Measurements from ENCODE around the gene ACTA2. TPM values are rescaled to one million over a fixed set of nuclear protein-coding genes. Genes with fewer than 3 reads are reported as not detected.

Gene ACTA2
- total RNA-seq, 4 donors from 2014 or later: 6,391 to 8,723 (median 8,539) TPM

DNA sequence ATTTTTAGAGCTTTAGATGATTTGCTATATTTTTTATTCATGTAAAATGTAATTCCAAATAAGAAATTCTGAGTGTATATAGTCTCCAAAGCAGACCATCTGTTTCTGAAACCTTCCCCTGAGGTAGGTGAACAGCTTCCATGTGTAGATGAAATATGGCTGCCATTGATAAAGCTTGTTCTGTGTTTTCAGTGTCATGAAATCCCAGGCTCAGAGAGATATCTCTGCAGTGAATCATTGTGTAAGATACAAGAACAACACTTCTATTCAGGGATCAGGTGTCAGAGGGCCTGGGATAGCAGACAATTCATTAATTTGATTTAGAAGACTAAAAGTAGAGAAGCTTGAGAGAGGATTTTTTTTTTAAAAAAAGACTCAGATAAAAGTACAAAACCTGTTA, 29.1 kb downstream of the ACTA2 start:
- Histone ChIP-seq H3K4me1 (peaks cover 15 to 52% (median 50%) of the 10 kb centered on the region in 4 donors), H3K36me3 (no peaks in the 10 kb centered on the region), H3K4me3 (no peak overlapping the region), H3K27me3 (no peaks in the 10 kb centered on the region), H3K9me3 (no peaks in the 10 kb centered on the region), H3K27ac (replicated peaks in 1 of 4) (no peak overlapping the region)
- TF ChIP-seq POLR2A (IDR thresholded peaks at IDR 0.05; ENCODE audit: low read depth) (no peak), POLR2AphosphoS5 (IDR thresholded peaks at IDR 0.05) (no peak), EP300 (IDR thresholded peaks at IDR 0.05) (no peak)
- TF ChIP-seq, protein P1, sequence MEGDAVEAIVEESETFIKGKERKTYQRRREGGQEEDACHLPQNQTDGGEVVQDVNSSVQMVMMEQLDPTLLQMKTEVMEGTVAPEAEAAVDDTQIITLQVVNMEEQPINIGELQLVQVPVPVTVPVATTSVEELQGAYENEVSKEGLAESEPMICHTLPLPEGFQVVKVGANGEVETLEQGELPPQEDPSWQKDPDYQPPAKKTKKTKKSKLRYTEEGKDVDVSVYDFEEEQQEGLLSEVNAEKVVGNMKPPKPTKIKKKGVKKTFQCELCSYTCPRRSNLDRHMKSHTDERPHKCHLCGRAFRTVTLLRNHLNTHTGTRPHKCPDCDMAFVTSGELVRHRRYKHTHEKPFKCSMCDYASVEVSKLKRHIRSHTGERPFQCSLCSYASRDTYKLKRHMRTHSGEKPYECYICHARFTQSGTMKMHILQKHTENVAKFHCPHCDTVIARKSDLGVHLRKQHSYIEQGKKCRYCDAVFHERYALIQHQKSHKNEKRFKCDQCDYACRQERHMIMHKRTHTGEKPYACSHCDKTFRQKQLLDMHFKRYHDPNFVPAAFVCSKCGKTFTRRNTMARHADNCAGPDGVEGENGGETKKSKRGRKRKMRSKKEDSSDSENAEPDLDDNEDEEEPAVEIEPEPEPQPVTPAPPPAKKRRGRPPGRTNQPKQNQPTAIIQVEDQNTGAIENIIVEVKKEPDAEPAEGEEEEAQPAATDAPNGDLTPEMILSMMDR (IDR thresholded peaks at IDR 0.05): no peak
- intact Hi-C loops (cut with DNase I): no loop called here
- DNase-seq (ENCODE audit: extremely low spot score): no peak

DNA sequence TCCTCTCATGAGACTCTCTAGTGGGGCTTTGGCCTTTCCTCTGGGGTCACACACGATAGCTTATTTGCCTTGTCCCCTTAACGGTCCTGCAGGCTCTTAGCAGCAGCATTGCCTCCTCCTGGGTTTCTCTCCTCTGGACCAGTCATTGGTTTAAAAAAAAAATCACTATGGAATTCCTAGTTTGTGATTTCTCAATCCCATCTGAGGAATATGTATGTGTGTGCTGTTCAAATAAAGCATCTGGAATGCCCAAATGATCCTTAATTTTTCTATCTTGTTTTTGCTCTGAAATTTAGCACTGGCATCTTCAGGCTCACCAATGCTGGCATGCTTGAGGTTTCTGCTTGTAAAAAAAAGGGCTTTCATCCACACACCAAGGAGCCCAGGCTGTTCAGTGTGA, 30.5 kb downstream of the ACTA2 start:
- H3K27me3 ChIP-seq: no peaks in the 10 kb centered on the region
- H3K27ac ChIP-seq (replicated peaks in 1 of 4): no peak overlapping the region
- H3K9me3 ChIP-seq: no peaks in the 10 kb centered on the region
- H3K36me3 ChIP-seq: no peaks in the 10 kb centered on the region
- no peak for TF ChIP-seq POLR2A (IDR thresholded peaks at IDR 0.05; ENCODE audit: low read depth)
- DNase-seq (ENCODE audit: extremely low spot score): no peak
- peaks cover 10 to 44% (median 42%) of the 10 kb centered on the region in 4 donors for H3K4me1 ChIP-seq
- intact Hi-C loops (cut with DNase I): no loop called here
- 82% methylated on average over 2 of the region's 2 CpGs for WGBS
- H3K4me3 ChIP-seq: no peak overlapping the region

DNA sequence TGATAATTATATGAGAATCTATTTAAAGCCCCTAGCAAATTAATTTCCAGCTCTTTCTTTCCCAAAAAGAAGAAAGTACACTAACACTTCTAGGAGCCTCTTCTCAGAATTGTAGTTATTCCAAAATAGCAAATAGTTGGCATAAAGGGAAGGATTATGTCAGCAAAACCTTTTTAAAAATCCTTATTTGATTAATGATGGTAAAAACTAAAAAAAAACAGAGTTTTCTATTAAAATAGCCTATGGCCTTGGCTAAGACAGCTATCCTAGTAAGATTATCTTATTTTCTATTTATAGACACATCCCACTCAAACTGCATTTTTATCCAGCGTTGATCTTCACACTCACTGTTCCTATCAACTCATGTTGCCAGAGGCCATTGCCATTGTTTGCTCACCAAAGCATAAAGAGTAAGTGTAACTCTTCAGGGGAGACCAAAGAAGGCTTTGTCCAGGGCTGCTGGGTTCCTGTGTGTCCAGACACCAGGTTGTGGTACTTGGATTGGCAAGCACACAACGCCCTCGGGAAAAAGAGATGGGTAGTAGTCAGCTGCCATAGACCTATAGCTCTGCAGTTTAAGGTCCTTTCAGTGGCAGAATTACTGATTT, 31.5 kb downstream of the ACTA2 start:
- intact Hi-C loops (cut with DNase I): no loop called here

DNA sequence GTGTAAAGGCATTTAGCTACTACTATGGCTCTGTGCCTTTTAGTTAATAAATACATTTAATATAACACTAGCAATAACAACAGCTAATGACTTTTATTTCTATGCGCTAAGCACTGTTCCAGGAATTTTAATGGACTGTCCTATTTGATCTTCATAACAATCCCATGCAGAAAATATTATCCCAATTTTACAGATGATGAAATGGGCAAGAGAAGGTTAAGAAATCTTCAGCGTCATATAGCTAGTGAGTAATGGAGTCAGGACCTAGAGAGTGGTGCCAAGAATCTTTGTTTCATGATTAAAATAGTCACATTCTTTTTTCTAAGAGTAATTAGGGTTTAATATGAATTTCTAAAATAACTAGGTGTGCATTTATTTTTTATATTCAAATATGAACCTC, 32.4 kb downstream of the ACTA2 start:
- peak overlapping the region in 1 of 4 donors; percentile 51 for H3K27ac ChIP-seq (replicated peaks in 1 of 4)
- no peak overlapping the region for H3K4me3 ChIP-seq
- peaks cover 0 to 29% (median 27%) of the 10 kb centered on the region in 4 donors for H3K4me1 ChIP-seq
- no peaks in the 10 kb centered on the region for H3K9me3 ChIP-seq
- DNase-seq (ENCODE audit: extremely low spot score): no peak
- H3K36me3 ChIP-seq: no peaks in the 10 kb centered on the region
- TF ChIP-seq EP300 (IDR thresholded peaks at IDR 0.05): no peak
- TF ChIP-seq POLR2AphosphoS5 (IDR thresholded peaks at IDR 0.05): no peak
- no peak for TF ChIP-seq POLR2A (IDR thresholded peaks at IDR 0.05; ENCODE audit: low read depth)
- TF ChIP-seq, protein P1 (IDR thresholded peaks at IDR 0.05): no peak
- 29% methylated on average over 2 of the region's 2 CpGs for WGBS
- H3K27me3 ChIP-seq: no peaks in the 10 kb centered on the region
- intact Hi-C loops (cut with DNase I): no loop called here

More for the DNA sequence above, 31.5 kb downstream of the ACTA2 start:
- H3K27ac ChIP-seq (replicated peaks in 1 of 4): peak overlapping the region; percentile 16 to 51 (median 34)
- WGBS: 54% methylated on average over 3 of the region's 3 CpGs
- H3K4me3 ChIP-seq: no peak overlapping the region
- no peaks in the 10 kb centered on the region for H3K27me3 ChIP-seq
- TF ChIP-seq POLR2A (IDR thresholded peaks at IDR 0.05; ENCODE audit: low read depth) (no peak), POLR2AphosphoS5 (IDR thresholded peaks at IDR 0.05) (no peak), EP300 (IDR thresholded peaks at IDR 0.05) (no peak)
- TF ChIP-seq, protein P1 (IDR thresholded peaks at IDR 0.05): no peak
- no peaks in the 10 kb centered on the region for H3K9me3 ChIP-seq
- no peak for DNase-seq (ENCODE audit: extremely low spot score)
- no peaks in the 10 kb centered on the region for H3K36me3 ChIP-seq
- peaks cover 6 to 34% (median 33%) of the 10 kb centered on the region in 4 donors for H3K4me1 ChIP-seq

DNA sequence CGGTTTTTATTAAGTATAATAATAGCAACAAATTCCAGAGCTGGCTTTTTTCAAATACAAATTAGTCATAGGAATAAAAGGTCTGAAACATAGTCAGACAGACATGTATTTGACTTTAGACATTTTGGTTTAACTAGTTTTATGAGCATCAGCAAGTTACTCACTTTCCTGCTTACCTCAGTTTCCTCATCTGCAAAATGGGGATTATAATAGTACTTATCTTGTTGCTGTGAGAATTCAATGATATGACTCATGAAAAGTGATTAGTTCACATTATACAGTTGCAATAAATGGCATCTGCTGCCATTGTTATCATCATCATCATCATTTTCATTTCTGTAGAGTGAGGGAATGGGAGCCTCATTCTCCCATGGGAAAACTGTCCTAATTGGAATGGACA, 33.5 kb downstream of the ACTA2 start:
- no peak overlapping the region for H3K4me3 ChIP-seq
- TF ChIP-seq, protein P1 (IDR thresholded peaks at IDR 0.05): no peak
- TF ChIP-seq POLR2AphosphoS5 (IDR thresholded peaks at IDR 0.05) (no peak), EP300 (IDR thresholded peaks at IDR 0.05) (no peak), POLR2A (IDR thresholded peaks at IDR 0.05; ENCODE audit: low read depth) (no peak)
- peaks cover 0 to 30% (median 29%) of the 10 kb centered on the region in 4 donors for H3K4me1 ChIP-seq
- H3K36me3 ChIP-seq: no peaks in the 10 kb centered on the region
- intact Hi-C loops (cut with DNase I): no loop called here
- H3K27ac ChIP-seq (replicated peaks in 1 of 4): no peak overlapping the region
- 47% methylated on average over 1 of the region's 1 CpG for WGBS
- no peaks in the 10 kb centered on the region for H3K27me3 ChIP-seq
- H3K9me3 ChIP-seq: no peaks in the 10 kb centered on the region
- DNase-seq (ENCODE audit: extremely low spot score): no peak

All from esophagus muscularis mucosa (tissue), 4 donors.